T-helper 22 cell (primary cell): ENCODE measurements around the gene PLXNA4.

Experiments used
- DNase-seq: peaks from one replicate; pipeline ENCODE4 v3.0.0-alpha.2; 2020; ENCODE audit warnings: low read depth

PLXNA4 gene

GRCh38 chr7:132438926-132439325, 137.3 kb downstream of the PLXNA4 start:
- DNase-seq = no peak

- DNase-seq = no peak
These were observed 138.5 kb downstream of the PLXNA4 start for GRCh38 chr7:132437730-132438129.

GRCh38 chr7:132436121-132436520, 140.1 kb downstream of the PLXNA4 start:
- DNase-seq = no peak

- DNase-seq = no peak
These were observed 141.0 kb downstream of the PLXNA4 start for GRCh38 chr7:132435016-132435990.

- DNase-seq = no peak
These were observed 142.2 kb downstream of the PLXNA4 start for GRCh38 chr7:132434041-132434440.

- no peak for DNase-seq
These were observed 143.0 kb downstream of the PLXNA4 start for GRCh38 chr7:132433301-132433700.

- no peak for DNase-seq
These were observed 145.1 kb downstream of the PLXNA4 start for GRCh38 chr7:132430861-132431822.

GRCh38 chr7:132430041-132430855, 146.0 kb downstream of the PLXNA4 start:
- no peak for DNase-seq

- no peak for DNase-seq
These were observed 147.1 kb downstream of the PLXNA4 start for GRCh38 chr7:132429181-132429580.

- no peak for DNase-seq
These were observed 147.9 kb downstream of the PLXNA4 start for GRCh38 chr7:132428247-132428919.

- DNase-seq = no peak
These were observed 150.3 kb downstream of the PLXNA4 start for GRCh38 chr7:132425942-132426341.

- no peak for DNase-seq
These were observed 151.2 kb downstream of the PLXNA4 start for GRCh38 chr7:132424821-132425724.

GRCh38 chr7:132424277-132424676, 152.0 kb downstream of the PLXNA4 start:
- DNase-seq = no peak

- DNase-seq = no peak
These were observed 152.6 kb downstream of the PLXNA4 start for GRCh38 chr7:132423594-132424200.

- no peak for DNase-seq
These were observed 153.7 kb downstream of the PLXNA4 start for GRCh38 chr7:132422502-132423111.

- DNase-seq = no peak
These were observed 155.7 kb downstream of the PLXNA4 start for GRCh38 chr7:132420527-132420926.

- no peak for DNase-seq
These were observed 156.7 kb downstream of the PLXNA4 start for GRCh38 chr7:132419542-132419941.

GRCh38 chr7:132418840-132419239, 157.4 kb downstream of the PLXNA4 start:
- DNase-seq = no peak
